Measurements from ENCODE around the gene STAP2.

The STAP2 gene

GRCh38 chr19:4297901-4298809, 40.5 kb downstream of the STAP2 start:
- ChIA-PET CTCF (interaction anchor here (0.5 to 1.0 kb wide), 2 partner anchors 11 to 32 kb away, joined by 3 to 6 read pairs; no protein-coding TSS in a partner anchor), POLR2A (no interaction called here)
- TF ChIP-seq L3MBTL2 (conservative IDR thresholded peaks at IDR 0.05) (no peak), NFRKB (IDR thresholded peaks at IDR 0.05) (no peak), FOXA1 (IDR thresholded peaks at IDR 0.05) (no peak), ARNT (IDR thresholded peaks at IDR 0.05) (no peak), FOXK2 (IDR thresholded peaks at IDR 0.05) (no peak), ZNF384 (IDR thresholded peaks at IDR 0.05) (no peak), TARDBP (IDR thresholded peaks at IDR 0.05) (no peak), BHLHE40 (IDR thresholded peaks at IDR 0.05; ENCODE audit: borderline replicate concordance) (no peak), SP1 (IDR thresholded peaks at IDR 0.05) (no peak), CTBP1 (IDR thresholded peaks at IDR 0.05; ENCODE audit: borderline replicate concordance) (no peak), LEF1 (IDR thresholded peaks at IDR 0.05; ENCODE audit: borderline replicate concordance) (no peak), PKNOX1 (IDR thresholded peaks at IDR 0.05) (no peak), ELF4 (IDR thresholded peaks at IDR 0.05) (no peak)
- no peak for DNase-seq (ENCODE audit: extremely low spot score)

GRCh38 chr19:4295972-4296771, 42.5 kb downstream of the STAP2 start:
- no peak for DNase-seq (ENCODE audit: extremely low spot score)
- no peak for TF ChIP-seq BHLHE40 (IDR thresholded peaks at IDR 0.05; ENCODE audit: borderline replicate concordance)
- ChIA-PET CTCF (interaction anchor here (1.2 kb wide), 1 partner anchor 29 kb away, joined by 6 read pairs; no protein-coding TSS in a partner anchor), POLR2A (interaction anchor here (1.6 kb wide), 1 partner anchor 47 kb away, joined by 7 read pairs; the partner anchor contains the start of gene MPND)

GRCh38 chr19:4294389-4294788, 44.2 kb downstream of the STAP2 start:
- POLR2A ChIA-PET = no interaction called here
- no peak for DNase-seq (ENCODE audit: extremely low spot score)
- CTCF ChIA-PET = no interaction called here
- TF ChIP-seq BHLHE40 (IDR thresholded peaks at IDR 0.05; ENCODE audit: borderline replicate concordance) (no peak), FOXA1 (IDR thresholded peaks at IDR 0.05) (no peak), L3MBTL2 (conservative IDR thresholded peaks at IDR 0.05) (no peak), FOXK2 (IDR thresholded peaks at IDR 0.05) (no peak), HDGF (IDR thresholded peaks at IDR 0.05; ENCODE audit: borderline replicate concordance) (no peak), FOXM1 (IDR thresholded peaks at IDR 0.05; ENCODE audit: borderline replicate concordance) (no peak), ELF4 (IDR thresholded peaks at IDR 0.05) (no peak), PKNOX1 (IDR thresholded peaks at IDR 0.05) (no peak), CTBP1 (IDR thresholded peaks at IDR 0.05; ENCODE audit: borderline replicate concordance) (no peak), LEF1 (IDR thresholded peaks at IDR 0.05; ENCODE audit: borderline replicate concordance) (no peak), SP1 (IDR thresholded peaks at IDR 0.05) (no peak)

GRCh38 chr19:4292515-4292914, 46.1 kb downstream of the STAP2 start:
- ChIA-PET CTCF (no interaction called here), POLR2A (interaction anchor here (1.5 kb wide), 1 partner anchor 51 kb away, joined by 3 read pairs; the partner anchor contains the start of gene MPND)
- no peak for TF ChIP-seq ARNT (IDR thresholded peaks at IDR 0.05)
- TF ChIP-seq L3MBTL2 (conservative IDR thresholded peaks at IDR 0.05) = no peak
- no peak for TF ChIP-seq ELF4 (IDR thresholded peaks at IDR 0.05)
- TF ChIP-seq NFRKB (IDR thresholded peaks at IDR 0.05) = no peak
- no peak for TF ChIP-seq HDGF (IDR thresholded peaks at IDR 0.05; ENCODE audit: borderline replicate concordance)
- no peak for TF ChIP-seq LEF1 (IDR thresholded peaks at IDR 0.05; ENCODE audit: borderline replicate concordance)
- TF ChIP-seq CTBP1 (IDR thresholded peaks at IDR 0.05; ENCODE audit: borderline replicate concordance) = no peak
- TF ChIP-seq PKNOX1 (IDR thresholded peaks at IDR 0.05) = no peak
- TF ChIP-seq FOXM1 (IDR thresholded peaks at IDR 0.05; ENCODE audit: borderline replicate concordance) = no peak
- no peak for TF ChIP-seq SUZ12 (IDR thresholded peaks at IDR 0.05)
- TF ChIP-seq ZNF384 (IDR thresholded peaks at IDR 0.05) = no peak
- TF ChIP-seq FOXA1 (IDR thresholded peaks at IDR 0.05) = no peak
- TF ChIP-seq SP1 (IDR thresholded peaks at IDR 0.05) = no peak
- TF ChIP-seq FOXK2 (IDR thresholded peaks at IDR 0.05) = no peak
- no peak for TF ChIP-seq BHLHE40 (IDR thresholded peaks at IDR 0.05; ENCODE audit: borderline replicate concordance)
- no peak for TF ChIP-seq TARDBP (IDR thresholded peaks at IDR 0.05)
- no peak for DNase-seq (ENCODE audit: extremely low spot score)

- ChIA-PET POLR2A (interaction anchor here (1.0 kb wide), 1 partner anchor 52 kb away, joined by 3 read pairs; no protein-coding TSS in a partner anchor), CTCF (no interaction called here)
- no peak for DNase-seq (ENCODE audit: extremely low spot score)
- TF ChIP-seq HDGF (IDR thresholded peaks at IDR 0.05; ENCODE audit: borderline replicate concordance) = no peak
- TF ChIP-seq LEF1 (IDR thresholded peaks at IDR 0.05; ENCODE audit: borderline replicate concordance) = no peak
- no peak for TF ChIP-seq L3MBTL2 (conservative IDR thresholded peaks at IDR 0.05)
- no peak for TF ChIP-seq FOXM1 (IDR thresholded peaks at IDR 0.05; ENCODE audit: borderline replicate concordance)
- TF ChIP-seq CTBP1 (IDR thresholded peaks at IDR 0.05; ENCODE audit: borderline replicate concordance) = no peak
- no peak for TF ChIP-seq BHLHE40 (IDR thresholded peaks at IDR 0.05; ENCODE audit: borderline replicate concordance)
- no peak for TF ChIP-seq SUZ12 (IDR thresholded peaks at IDR 0.05)
- TF ChIP-seq ARNT (IDR thresholded peaks at IDR 0.05) = no peak
- TF ChIP-seq FOXA1 (IDR thresholded peaks at IDR 0.05) = no peak
- no peak for TF ChIP-seq ZNF384 (IDR thresholded peaks at IDR 0.05)
- no peak for TF ChIP-seq PKNOX1 (IDR thresholded peaks at IDR 0.05)
- TF ChIP-seq ELF4 (IDR thresholded peaks at IDR 0.05) = no peak
- no peak for TF ChIP-seq FOXK2 (IDR thresholded peaks at IDR 0.05)
- no peak for TF ChIP-seq SP1 (IDR thresholded peaks at IDR 0.05)
- TF ChIP-seq TARDBP (IDR thresholded peaks at IDR 0.05) = no peak
These were observed 47.4 kb downstream of the STAP2 start for GRCh38 chr19:4291184-4291732.

All from HEK293T (cell line).